Fibroblast of pulmonary artery (primary cell): Measurements from ENCODE around the gene GPR137C.

Experiments
- DNase-seq: peaks from one replicate; pipeline ENCODE4 v3.0.0-alpha.2; 2010; ENCODE audit warnings: low read depth
- H3K4me3 ChIP-seq: replicated peaks from 2 replicates; pipeline ENCODE4 v1.5.1; 2011; ENCODE audit warnings: low read depth, mild to moderate bottlenecking, control low read depth, low read length, moderate library complexity
- TF ChIP-seq, protein P1 (sequence below): IDR thresholded peaks from 2 replicates; pipeline ENCODE4 v1.5.1; 2011; ENCODE audit warnings: mild to moderate bottlenecking, control low read depth, low read length, inconsistent platforms; ENCODE audit errors: missing control alignments

The GPR137C gene

DNA sequence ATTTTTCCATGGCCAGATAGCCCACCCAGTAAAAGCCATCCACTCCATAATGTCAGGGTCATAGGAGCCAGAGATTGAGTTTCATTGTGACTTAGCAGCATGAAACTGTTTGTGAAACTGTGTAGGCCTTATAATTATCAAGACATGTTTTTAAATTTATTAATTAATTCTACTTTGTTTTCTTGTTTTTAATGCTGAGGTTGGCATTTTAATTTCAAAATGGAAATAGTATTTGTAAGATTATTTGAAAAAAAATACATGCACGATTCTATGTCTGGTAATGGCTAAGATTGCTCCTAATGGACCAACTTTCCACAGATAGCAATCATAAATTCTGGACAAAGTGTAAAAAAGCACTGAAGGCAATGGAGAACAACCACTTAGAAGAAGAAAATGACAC is 67.1 kb downstream of the GPR137C start:
- TF ChIP-seq, protein P1, sequence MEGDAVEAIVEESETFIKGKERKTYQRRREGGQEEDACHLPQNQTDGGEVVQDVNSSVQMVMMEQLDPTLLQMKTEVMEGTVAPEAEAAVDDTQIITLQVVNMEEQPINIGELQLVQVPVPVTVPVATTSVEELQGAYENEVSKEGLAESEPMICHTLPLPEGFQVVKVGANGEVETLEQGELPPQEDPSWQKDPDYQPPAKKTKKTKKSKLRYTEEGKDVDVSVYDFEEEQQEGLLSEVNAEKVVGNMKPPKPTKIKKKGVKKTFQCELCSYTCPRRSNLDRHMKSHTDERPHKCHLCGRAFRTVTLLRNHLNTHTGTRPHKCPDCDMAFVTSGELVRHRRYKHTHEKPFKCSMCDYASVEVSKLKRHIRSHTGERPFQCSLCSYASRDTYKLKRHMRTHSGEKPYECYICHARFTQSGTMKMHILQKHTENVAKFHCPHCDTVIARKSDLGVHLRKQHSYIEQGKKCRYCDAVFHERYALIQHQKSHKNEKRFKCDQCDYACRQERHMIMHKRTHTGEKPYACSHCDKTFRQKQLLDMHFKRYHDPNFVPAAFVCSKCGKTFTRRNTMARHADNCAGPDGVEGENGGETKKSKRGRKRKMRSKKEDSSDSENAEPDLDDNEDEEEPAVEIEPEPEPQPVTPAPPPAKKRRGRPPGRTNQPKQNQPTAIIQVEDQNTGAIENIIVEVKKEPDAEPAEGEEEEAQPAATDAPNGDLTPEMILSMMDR, result no peak

DNA sequence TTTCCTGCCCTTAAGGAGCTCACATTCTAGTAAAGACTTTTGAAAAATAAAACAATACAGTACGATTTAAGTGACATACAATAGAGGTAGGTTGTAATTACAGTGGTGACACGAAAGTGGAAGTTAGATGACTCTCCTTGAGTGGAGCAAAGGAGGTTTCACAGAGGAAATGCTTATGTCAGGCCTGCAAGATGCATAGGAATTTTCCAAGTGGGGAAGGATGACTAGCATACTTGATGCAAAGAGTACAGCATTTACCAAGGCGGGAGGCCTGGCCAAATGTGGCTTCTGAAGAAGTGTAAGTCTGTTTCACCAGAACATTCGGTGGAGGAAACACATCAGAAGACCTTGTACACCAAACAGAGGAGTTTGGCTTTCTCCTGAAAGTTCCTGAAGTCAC is 87.5 kb downstream of the GPR137C start:
- no peak overlapping the region for H3K4me3 ChIP-seq
- no peak for DNase-seq
- TF ChIP-seq, protein P1, result no peak

More for the DNA sequence above, 67.1 kb downstream of the GPR137C start:
- H3K4me3 ChIP-seq, result no peak overlapping the region
- DNase-seq, result no peak

DNA sequence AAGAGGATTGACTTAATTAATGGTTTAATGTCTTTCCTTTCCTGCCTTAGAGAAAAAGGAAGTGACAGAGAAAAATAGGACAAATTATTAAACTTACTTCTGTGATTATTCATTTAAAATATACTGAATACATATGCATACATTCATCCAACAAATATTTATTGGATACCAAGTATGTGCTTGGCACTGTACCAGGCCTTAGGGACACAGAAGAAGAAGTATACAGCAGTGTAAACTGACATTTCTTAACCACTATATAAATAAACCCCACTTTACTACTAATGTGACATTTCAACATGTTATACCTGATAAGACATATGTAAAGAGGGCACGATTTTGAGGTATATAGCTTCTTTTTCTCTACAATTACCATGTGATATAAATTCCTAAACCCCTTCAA is 89.1 kb downstream of the GPR137C start:
- no peak overlapping the region for H3K4me3 ChIP-seq
- DNase-seq, result no peak
- TF ChIP-seq, protein P1, result no peak

DNA sequence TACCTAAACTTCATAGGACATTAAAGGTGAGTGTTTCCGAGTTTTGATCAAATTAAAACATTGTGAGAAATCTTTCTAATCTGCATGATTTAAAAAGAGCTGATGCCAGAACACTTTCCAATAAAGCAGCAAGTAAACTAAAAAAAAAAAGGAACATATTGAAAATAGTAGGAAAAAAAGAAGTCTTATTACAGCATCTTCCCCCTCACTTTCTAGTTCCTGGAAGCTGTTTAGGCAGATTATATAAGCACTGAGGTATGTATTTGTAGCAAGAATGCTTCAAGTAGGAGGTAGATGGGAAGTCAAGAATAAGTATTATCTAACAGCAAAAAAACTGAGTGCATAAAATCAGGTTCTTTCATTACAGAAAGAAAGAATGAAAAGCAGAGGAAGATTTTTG is 96.9 kb downstream of the GPR137C start:
- TF ChIP-seq, protein P1, result no peak
- DNase-seq, result no peak
- H3K4me3 ChIP-seq, result no peak overlapping the region

DNA sequence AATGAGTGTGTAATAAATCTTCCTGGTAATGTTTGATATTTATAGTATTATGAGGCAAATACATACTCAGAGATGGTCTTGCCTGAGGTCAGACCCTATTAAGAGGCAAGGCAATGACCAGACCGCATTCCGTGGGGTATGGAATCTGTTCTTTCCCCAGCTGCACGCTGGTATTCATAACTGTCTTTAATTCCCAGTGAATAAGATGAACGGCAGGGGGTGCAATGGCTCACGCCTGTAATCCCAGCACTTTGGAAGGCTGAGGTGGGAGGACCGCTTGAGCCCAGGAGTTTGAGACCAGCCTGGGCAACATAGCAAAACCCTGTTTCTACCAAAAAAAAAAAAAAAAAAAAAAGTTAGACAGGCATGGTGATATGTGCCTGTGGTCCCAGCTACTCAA is 98.1 kb downstream of the GPR137C start:
- DNase-seq, result no peak
- TF ChIP-seq, protein P1, result no peak

DNA sequence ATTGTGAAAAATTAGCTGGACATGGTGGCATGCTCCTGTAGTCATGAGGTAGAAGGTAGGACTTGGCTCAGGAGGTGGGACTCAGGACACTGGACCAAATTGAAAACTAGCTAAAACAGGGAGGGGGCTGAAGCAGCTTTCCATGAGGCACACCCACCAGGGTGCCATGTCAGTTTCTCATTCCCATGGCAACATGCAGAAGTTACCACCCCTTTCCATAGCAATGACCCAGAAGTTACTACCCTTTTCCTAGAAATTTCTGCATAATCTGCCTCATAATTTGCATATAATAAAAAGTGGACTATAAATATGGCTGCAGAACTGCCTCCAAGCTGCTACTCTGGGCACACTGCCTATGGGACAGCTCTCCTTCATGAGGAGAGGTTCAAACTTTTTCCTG is 104.3 kb downstream of the GPR137C start:
- no peak overlapping the region for H3K4me3 ChIP-seq
- TF ChIP-seq, protein P1, result no peak
- no peak for DNase-seq

More for the DNA sequence above, 98.1 kb downstream of the GPR137C start:
- H3K4me3 ChIP-seq, result no peak overlapping the region

DNA sequence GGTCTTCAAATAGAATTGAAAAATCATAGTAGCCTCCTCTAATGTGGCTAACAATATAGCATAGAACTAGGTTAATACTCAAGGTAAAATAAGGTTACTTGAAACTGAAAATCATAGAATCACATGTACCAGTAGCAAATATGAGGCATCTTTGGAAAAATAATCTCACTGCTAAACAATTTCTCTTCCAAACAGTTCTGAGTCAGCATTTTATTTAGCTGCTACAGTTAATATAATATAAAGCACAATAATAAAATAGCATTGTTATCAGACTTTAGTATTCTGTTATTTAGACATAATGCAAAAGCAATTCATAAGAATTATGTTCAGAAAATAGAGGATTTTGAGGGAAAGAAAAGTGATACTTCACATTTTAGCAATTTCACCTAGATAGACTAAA is 107.7 kb downstream of the GPR137C start:
- TF ChIP-seq, protein P1, result no peak
- no peak overlapping the region for H3K4me3 ChIP-seq
- DNase-seq, result no peak
